ENCODE results near the gene GPSM3. TPM values are rescaled to one million over a fixed set of nuclear protein-coding genes. Genes with fewer than 3 reads are reported as not detected.

Gene GPSM3, protein sequence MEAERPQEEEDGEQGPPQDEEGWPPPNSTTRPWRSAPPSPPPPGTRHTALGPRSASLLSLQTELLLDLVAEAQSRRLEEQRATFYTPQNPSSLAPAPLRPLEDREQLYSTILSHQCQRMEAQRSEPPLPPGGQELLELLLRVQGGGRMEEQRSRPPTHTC
- 10 to 100 TPM; 68.4 to 71.3 TPM for total RNA-seq

- peaks cover 26% of the 10 kb centered on the region for H3K36me3 Mint-ChIP-seq
- H3K4me3 Mint-ChIP-seq, result peak within 1 kb of the TSS; percentile 92
- H3K4me1 Mint-ChIP-seq, result peaks cover 46% of the 10 kb centered on the region
- H3K27ac Mint-ChIP-seq, result peak within 1 kb of the TSS; percentile 93
- no peaks in the 10 kb centered on the region for H3K9me3 Mint-ChIP-seq
- peak; percentile 50 for DNase-seq
- H3K27me3 Mint-ChIP-seq, result no peaks in the 10 kb centered on the region
These were observed at the start of gene GPSM3 for GRCh38 chr6:32192608-32193039. Gene GPSM3, minus strand, starts transcription at chr6:32192643. Its CDS starts 130 bp downstream, at chr6:32192513.

- Mint-ChIP-seq H3K36me3 (peaks cover 1% of the 10 kb centered on the region), H3K9me3 (no peaks in the 10 kb centered on the region), H3K27me3 (no peaks in the 10 kb centered on the region), H3K27ac (no peak overlapping the region), H3K4me3 (no peak overlapping the region), H3K4me1 (peaks cover 38% of the 10 kb centered on the region)
- no peak for DNase-seq
These were observed 48.2 kb upstream of the GPSM3 start for GRCh38 chr6:32240686-32241085.

DNA sequence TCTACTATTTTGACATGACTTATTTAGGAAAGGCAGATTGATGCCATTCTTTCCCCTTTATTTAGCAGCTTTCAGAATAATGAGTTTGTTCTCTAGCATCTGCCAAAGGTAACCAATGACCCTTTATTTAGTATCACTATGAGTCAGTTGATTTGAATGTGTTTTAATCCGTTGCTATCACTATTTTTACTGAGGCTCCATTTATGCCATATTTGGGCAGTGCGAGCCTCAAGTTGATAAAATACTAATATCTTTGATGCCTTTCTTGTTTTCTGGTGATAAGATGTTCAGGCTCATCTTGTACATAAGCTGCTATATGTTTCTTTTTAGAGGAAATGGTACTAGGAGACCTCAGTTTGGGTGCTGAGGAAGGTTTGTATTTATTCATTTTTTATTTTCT lies 47.0 kb upstream of the GPSM3 start:
- Mint-ChIP-seq H3K4me3 (no peak overlapping the region), H3K4me1 (peaks cover 30% of the 10 kb centered on the region), H3K27ac (no peak overlapping the region), H3K27me3 (no peaks in the 10 kb centered on the region), H3K9me3 (no peaks in the 10 kb centered on the region), H3K36me3 (peaks cover 1% of the 10 kb centered on the region)
- DNase-seq, result no peak

GRCh38 chr6:32234934-32235333 lies 42.5 kb upstream of the GPSM3 start:
- Mint-ChIP-seq H3K9me3 (peaks cover 1% of the 10 kb centered on the region), H3K4me1 (peaks cover 9% of the 10 kb centered on the region), H3K27me3 (no peaks in the 10 kb centered on the region), H3K27ac (no peak overlapping the region), H3K4me3 (no peak overlapping the region), H3K36me3 (peaks cover 1% of the 10 kb centered on the region)
- DNase-seq, result no peak

DNA sequence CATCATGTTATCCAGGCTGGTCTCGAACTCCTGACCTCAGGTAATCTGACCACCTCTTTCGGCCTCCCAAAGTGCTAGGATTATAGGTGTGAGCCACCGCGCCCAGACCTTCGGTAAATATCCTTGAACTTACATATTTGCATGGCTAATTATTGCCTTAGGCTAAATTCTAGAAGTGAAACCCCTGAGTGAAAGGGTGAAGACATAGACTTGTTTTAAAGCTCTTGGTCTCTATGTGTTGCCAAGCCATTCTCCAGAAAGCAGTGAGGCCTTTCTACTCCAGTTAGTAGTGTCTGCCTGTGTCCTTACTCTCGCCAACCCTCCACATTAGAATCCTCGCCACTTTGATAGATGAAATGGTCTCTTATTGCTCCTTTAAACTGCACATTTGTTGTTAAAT lies 34.0 kb upstream of the GPSM3 start:
- H3K4me1 Mint-ChIP-seq, result peaks cover 9% of the 10 kb centered on the region
- no peaks in the 10 kb centered on the region for H3K9me3 Mint-ChIP-seq
- DNase-seq, result no peak
- H3K27ac Mint-ChIP-seq, result no peak overlapping the region
- H3K27me3 Mint-ChIP-seq, result no peaks in the 10 kb centered on the region
- no peak overlapping the region for H3K4me3 Mint-ChIP-seq
- H3K36me3 Mint-ChIP-seq, result no peaks in the 10 kb centered on the region

DNA sequence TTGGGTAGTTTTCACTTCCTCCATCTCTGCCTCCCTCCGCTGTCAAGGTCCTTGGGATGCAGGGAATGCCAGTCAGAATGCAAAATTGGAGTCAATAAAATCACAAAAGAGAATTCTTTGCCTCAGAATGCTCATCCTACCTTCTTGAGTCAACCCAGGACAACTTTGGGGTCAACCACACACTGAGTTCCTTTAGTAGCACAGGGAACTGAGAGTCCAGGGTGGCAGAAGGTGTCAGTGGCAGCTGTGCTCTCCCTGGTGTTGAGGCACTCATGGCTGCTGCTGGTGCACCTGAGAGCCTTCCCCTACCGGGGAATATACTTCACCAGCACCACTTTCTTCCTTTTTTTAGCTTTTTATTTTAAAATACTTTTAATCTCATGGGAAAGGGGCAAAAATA lies 32.3 kb upstream of the GPSM3 start:
- Mint-ChIP-seq H3K4me1 (peaks cover 9% of the 10 kb centered on the region), H3K27me3 (no peaks in the 10 kb centered on the region), H3K4me3 (no peak overlapping the region), H3K27ac (no peak overlapping the region), H3K36me3 (no peaks in the 10 kb centered on the region), H3K9me3 (no peaks in the 10 kb centered on the region)
- no peak for DNase-seq

DNA sequence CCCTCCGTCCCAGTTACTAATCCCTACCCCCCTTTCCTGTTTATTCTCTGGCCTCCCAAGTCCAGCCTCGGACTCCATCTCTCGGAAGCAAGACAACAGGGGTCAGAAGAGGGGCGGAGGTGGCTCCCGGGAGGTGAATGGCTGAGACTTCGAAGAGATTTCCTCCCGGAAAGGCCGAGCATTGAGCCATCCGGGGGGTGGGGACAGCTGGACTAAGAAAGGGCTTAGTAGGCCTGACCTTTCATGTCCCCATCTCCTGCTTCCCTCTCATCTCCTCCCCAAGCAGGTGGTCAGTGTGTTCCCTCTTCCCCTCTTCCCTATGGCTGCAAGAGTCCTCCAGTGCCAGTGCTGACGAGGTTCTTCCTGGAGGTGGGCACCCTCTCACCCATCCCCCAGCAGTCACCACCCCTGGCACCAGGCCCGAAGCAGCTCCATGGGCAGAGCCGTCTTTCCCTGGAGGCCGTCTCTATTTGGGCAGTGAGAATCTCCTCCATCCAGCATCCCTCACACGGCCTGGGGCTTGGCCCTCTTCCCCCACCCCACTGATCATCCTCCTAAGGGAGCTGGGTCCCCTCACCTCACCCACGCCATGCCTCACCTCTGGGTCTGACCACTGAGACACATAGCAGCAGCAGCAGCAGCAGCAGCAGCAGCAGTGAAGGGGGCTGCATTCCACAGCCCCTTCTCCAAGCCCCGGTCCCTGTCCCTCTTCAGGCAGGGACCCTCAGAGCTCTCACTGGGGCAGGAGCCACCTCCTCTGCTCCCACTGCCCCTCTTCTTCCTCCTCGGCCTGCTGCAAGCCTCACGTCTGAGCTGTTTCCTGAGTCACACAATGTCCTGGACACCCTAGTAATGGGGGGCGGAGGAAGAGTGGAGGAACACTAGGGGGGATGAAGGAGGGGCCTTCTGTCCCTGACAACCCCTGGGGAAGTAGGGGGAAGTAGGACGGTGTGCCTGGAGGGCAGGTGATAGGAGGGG lies 31.1 kb upstream of the GPSM3 start, which contains the start of gene NOTCH4:
Gene NOTCH4, minus strand, starts transcription at position 810 of the 978 bp plus-strand sequence. Its CDS starts 139 bp downstream, at position 671.
- no peaks in the 10 kb centered on the region for H3K27me3 Mint-ChIP-seq
- no peak within 1 kb of the TSS for H3K27ac Mint-ChIP-seq
- H3K9me3 Mint-ChIP-seq, result no peaks in the 10 kb centered on the region
- no peak for DNase-seq
- no peak within 1 kb of the TSS for H3K4me3 Mint-ChIP-seq
- no peaks in the 10 kb centered on the region for H3K36me3 Mint-ChIP-seq
- peaks cover 9% of the 10 kb centered on the region for H3K4me1 Mint-ChIP-seq

DNA sequence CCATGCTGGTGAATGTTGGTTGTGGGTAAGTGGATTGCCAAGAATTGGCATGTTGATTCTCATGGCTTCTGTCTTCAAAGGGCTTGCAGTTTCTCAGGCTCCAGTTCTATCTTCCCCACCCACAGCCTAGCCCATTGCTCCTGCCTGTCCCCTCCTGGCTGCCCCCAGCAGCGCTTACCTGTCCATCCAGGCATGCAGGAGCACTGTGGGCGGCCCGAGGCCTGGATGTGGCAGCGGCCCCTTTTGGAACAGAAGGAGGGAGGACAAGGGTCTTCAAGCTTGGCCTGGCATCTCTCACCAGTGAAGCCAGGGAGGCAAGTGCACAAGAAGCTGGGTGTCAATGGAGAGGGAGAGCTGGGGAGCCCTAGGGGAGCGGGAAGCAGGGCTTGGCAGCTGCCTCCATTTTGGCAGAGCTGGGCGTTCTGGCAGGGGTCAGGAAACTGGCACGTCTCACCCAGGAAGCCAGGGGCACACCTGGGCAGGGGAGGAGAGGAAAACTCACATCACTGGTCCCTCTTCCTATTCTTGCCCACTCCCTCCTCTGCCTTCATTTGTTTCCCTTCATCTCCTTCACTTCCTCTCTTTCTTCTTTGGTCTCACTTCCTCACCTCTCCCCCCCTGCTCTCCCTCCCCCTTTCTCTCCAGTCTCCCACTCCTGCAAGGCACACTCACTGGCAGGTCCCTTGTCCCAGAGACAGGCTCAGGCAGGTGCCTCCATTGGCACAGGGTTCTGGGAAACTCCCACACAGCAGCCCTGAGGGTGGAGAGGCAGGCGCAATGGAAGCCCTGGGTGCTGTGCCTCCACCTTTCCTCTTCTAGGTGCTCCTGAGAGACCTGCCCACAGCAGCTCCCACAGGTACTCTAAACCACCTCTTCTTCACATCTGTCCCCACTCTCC lies 30.1 kb upstream of the GPSM3 start:
- no peak overlapping the region for H3K4me3 Mint-ChIP-seq
- H3K4me1 Mint-ChIP-seq, result peaks cover 9% of the 10 kb centered on the region
- no peak for DNase-seq
- no peaks in the 10 kb centered on the region for H3K27me3 Mint-ChIP-seq
- H3K27ac Mint-ChIP-seq, result no peak overlapping the region
- H3K36me3 Mint-ChIP-seq, result no peaks in the 10 kb centered on the region
- H3K9me3 Mint-ChIP-seq, result no peaks in the 10 kb centered on the region

DNA sequence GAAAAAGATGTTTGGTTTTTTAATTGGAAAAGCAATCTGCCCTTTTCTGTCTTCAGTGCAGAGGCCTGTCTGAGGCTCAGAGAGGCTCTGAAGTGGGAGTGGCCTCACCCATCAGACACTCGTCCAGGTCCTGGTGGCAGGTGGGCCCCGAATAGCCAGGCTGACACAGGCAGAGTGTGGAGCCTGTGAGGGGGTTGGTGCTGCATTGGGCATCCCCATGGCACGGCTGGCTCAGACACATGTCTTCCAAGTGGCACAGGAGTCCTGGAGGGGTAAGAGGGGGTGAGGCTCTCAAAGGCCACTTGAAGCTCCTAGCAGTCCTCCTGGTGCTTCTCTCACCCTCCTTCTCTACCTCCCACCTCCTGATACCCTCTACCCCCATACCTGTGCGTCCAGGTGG lies 27.6 kb upstream of the GPSM3 start:
- DNase-seq, result no peak
- no peaks in the 10 kb centered on the region for H3K9me3 Mint-ChIP-seq
- H3K4me3 Mint-ChIP-seq, result no peak overlapping the region
- H3K27ac Mint-ChIP-seq, result no peak overlapping the region
- H3K36me3 Mint-ChIP-seq, result no peaks in the 10 kb centered on the region
- peaks cover 9% of the 10 kb centered on the region for H3K4me1 Mint-ChIP-seq
- no peaks in the 10 kb centered on the region for H3K27me3 Mint-ChIP-seq

GRCh38 chr6:32218167-32218566 lies 25.7 kb upstream of the GPSM3 start:
- H3K4me3 Mint-ChIP-seq, result no peak overlapping the region
- H3K4me1 Mint-ChIP-seq, result peaks cover 7% of the 10 kb centered on the region
- no peaks in the 10 kb centered on the region for H3K36me3 Mint-ChIP-seq
- no peak for DNase-seq
- H3K27ac Mint-ChIP-seq, result no peak overlapping the region
- no peaks in the 10 kb centered on the region for H3K27me3 Mint-ChIP-seq
- no peaks in the 10 kb centered on the region for H3K9me3 Mint-ChIP-seq

- H3K9me3 Mint-ChIP-seq, result no peaks in the 10 kb centered on the region
- no peaks in the 10 kb centered on the region for H3K36me3 Mint-ChIP-seq
- no peaks in the 10 kb centered on the region for H3K27me3 Mint-ChIP-seq
- no peaks in the 10 kb centered on the region for H3K4me1 Mint-ChIP-seq
- no peak for DNase-seq
- H3K4me3 Mint-ChIP-seq, result no peak overlapping the region
- H3K27ac Mint-ChIP-seq, result no peak overlapping the region
These were observed 24.6 kb upstream of the GPSM3 start for GRCh38 chr6:32216998-32217397.

- no peaks in the 10 kb centered on the region for H3K36me3 Mint-ChIP-seq
- H3K9me3 Mint-ChIP-seq, result no peaks in the 10 kb centered on the region
- H3K27ac Mint-ChIP-seq, result no peak overlapping the region
- no peaks in the 10 kb centered on the region for H3K27me3 Mint-ChIP-seq
- no peaks in the 10 kb centered on the region for H3K4me1 Mint-ChIP-seq
- DNase-seq, result no peak
- no peak overlapping the region for H3K4me3 Mint-ChIP-seq
These were observed 23.8 kb upstream of the GPSM3 start for GRCh38 chr6:32216285-32216684.

DNA sequence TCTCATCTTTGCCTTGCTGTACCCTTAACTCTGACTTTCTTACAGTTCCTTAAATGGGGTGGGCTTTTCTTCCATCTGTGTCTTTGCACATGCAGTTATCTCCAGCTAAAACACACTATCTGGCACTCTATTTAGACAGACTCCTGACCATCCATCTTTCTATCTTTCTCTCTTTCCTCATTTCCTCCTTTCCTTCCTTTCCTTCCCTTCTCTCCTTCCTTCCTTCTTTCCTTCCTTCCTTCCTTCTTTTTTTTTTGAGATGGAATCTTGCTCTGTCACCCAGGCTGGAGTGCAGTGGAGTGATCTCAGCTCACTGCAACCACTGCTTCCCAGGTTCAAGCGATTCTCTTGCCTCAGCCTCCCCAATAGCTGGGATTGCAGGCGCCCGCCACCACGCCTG lies 23.2 kb upstream of the GPSM3 start:
- Mint-ChIP-seq H3K9me3 (no peaks in the 10 kb centered on the region), H3K36me3 (no peaks in the 10 kb centered on the region), H3K27ac (no peak overlapping the region), H3K4me1 (no peaks in the 10 kb centered on the region), H3K4me3 (no peak overlapping the region), H3K27me3 (no peaks in the 10 kb centered on the region)
- no peak for DNase-seq

- Mint-ChIP-seq H3K27ac (no peak overlapping the region), H3K27me3 (no peaks in the 10 kb centered on the region), H3K36me3 (no peaks in the 10 kb centered on the region), H3K4me1 (no peaks in the 10 kb centered on the region), H3K4me3 (no peak overlapping the region), H3K9me3 (no peaks in the 10 kb centered on the region)
- no peak for DNase-seq
These were observed 21.7 kb upstream of the GPSM3 start for GRCh38 chr6:32214126-32214525.

DNA sequence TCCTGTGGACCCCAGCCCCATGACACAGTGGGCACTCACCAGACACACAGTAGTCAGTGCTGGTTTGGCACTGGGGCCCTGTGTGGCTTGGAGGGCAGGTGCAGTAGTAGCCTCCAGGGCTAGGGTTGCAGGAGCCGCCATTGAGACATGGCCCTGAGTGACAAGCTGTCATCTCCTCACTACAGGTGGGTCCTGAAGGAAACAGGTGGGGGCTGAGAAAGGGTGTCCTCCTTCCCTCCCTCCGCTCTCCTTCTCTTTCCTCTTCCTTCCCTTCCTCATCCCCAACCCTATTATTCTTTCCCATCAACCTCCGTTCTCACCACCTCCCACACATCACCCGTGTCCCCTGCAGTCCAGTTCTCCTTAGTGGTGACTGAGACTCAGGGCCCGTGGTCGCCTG lies 21.2 kb upstream of the GPSM3 start:
- Mint-ChIP-seq H3K4me1 (no peaks in the 10 kb centered on the region), H3K9me3 (no peaks in the 10 kb centered on the region), H3K27ac (no peak overlapping the region), H3K36me3 (no peaks in the 10 kb centered on the region), H3K4me3 (no peak overlapping the region), H3K27me3 (no peaks in the 10 kb centered on the region)
- no peak for DNase-seq

All from activated naive CD8-positive, alpha-beta T cell treated with anti-CD3 and anti-CD28 coated beads for 36 hours (primary cell).